ENCODE data around the gene GRM7.

The GRM7 gene

GRCh38 chr3:7160689-7161088 lies 299.8 kb downstream of the GRM7 start:
- DNase-seq, result no peak

- no peak for DNase-seq
Observed at GRCh38 chr3:7166460-7166859, 305.5 kb downstream of the GRM7 start.

- DNase-seq, result no peak
Observed at GRCh38 chr3:7171493-7171892, 310.6 kb downstream of the GRM7 start.

- no peak for DNase-seq
Observed at GRCh38 chr3:7172996-7173395, 312.1 kb downstream of the GRM7 start.

GRCh38 chr3:7188551-7188950 lies 327.6 kb downstream of the GRM7 start:
- DNase-seq, result no peak

- DNase-seq, result no peak
Observed at GRCh38 chr3:7190095-7190494, 329.2 kb downstream of the GRM7 start.

- no peak for DNase-seq
Observed at GRCh38 chr3:7193269-7193668, 332.4 kb downstream of the GRM7 start.

- DNase-seq, result no peak
Observed at GRCh38 chr3:7194071-7194835, 333.3 kb downstream of the GRM7 start.

GRCh38 chr3:7195934-7196333 lies 335.0 kb downstream of the GRM7 start:
- no peak for DNase-seq

- no peak for DNase-seq
Observed at GRCh38 chr3:7201784-7202183, 340.9 kb downstream of the GRM7 start.

GRCh38 chr3:7203969-7204847 lies 343.3 kb downstream of the GRM7 start:
- no peak for DNase-seq

GRCh38 chr3:7204848-7205156 lies 343.9 kb downstream of the GRM7 start:
- DNase-seq, result no peak

GRCh38 chr3:7205535-7205934 lies 344.6 kb downstream of the GRM7 start:
- no peak for DNase-seq

GRCh38 chr3:7205962-7206361 lies 345.0 kb downstream of the GRM7 start:
- no peak for DNase-seq

GRCh38 chr3:7207125-7207524 lies 346.2 kb downstream of the GRM7 start:
- DNase-seq, result no peak

GRCh38 chr3:7207928-7208327 lies 347.0 kb downstream of the GRM7 start:
- no peak for DNase-seq

GRCh38 chr3:7209098-7209497 lies 348.2 kb downstream of the GRM7 start:
- DNase-seq, result no peak

GRCh38 chr3:7211740-7212139 lies 350.8 kb downstream of the GRM7 start:
- DNase-seq, result no peak

- DNase-seq, result no peak
Observed at GRCh38 chr3:7215706-7216105, 354.8 kb downstream of the GRM7 start.

- no peak for DNase-seq
Observed at GRCh38 chr3:7226393-7226792, 365.5 kb downstream of the GRM7 start.

- DNase-seq, result no peak
Observed at GRCh38 chr3:7238565-7239295, 377.8 kb downstream of the GRM7 start.

- DNase-seq, result no peak
Observed at GRCh38 chr3:7241584-7242302, 380.8 kb downstream of the GRM7 start.

- DNase-seq, result no peak
Observed at GRCh38 chr3:7242303-7242635, 381.4 kb downstream of the GRM7 start.

Measured in DMS 273 treated with DMSO at 0.1 percent for 48 hours (cell line).